ENCODE data around the gene EPS8. TPM values are rescaled to one million over a fixed set of nuclear protein-coding genes. Genes with fewer than 3 reads are reported as not detected.

Gene EPS8
- total and polyA plus RNA-seq, 7 donors: 7.9 to 16.9 (median 12.9) TPM

DNA sequence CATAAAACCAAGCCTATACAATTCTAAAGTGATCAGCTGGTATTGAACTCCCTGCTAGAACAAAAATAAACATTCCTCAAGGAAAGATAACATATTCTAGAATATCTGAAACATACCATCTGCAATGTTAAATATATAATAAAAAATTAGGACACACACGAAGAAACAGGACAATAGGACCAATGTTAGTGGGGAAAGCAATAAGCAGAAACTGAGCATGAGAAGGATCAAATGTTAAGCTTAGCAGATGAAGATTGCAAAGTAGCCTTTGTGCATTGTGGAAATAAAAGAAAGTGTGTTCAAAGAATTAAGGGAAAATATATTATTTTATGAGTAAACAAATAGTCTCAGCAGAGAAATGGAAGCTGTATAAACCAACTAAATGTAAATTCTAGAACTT is 180.8 kb downstream of the EPS8 start:
- ATAC-seq (no peak), DNase-seq (no peak)
- TF ChIP-seq, protein P1, sequence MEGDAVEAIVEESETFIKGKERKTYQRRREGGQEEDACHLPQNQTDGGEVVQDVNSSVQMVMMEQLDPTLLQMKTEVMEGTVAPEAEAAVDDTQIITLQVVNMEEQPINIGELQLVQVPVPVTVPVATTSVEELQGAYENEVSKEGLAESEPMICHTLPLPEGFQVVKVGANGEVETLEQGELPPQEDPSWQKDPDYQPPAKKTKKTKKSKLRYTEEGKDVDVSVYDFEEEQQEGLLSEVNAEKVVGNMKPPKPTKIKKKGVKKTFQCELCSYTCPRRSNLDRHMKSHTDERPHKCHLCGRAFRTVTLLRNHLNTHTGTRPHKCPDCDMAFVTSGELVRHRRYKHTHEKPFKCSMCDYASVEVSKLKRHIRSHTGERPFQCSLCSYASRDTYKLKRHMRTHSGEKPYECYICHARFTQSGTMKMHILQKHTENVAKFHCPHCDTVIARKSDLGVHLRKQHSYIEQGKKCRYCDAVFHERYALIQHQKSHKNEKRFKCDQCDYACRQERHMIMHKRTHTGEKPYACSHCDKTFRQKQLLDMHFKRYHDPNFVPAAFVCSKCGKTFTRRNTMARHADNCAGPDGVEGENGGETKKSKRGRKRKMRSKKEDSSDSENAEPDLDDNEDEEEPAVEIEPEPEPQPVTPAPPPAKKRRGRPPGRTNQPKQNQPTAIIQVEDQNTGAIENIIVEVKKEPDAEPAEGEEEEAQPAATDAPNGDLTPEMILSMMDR (IDR thresholded peaks at IDR 0.05): no peak
- Histone ChIP-seq H3K4me3 (no peak overlapping the region), H3K27ac (no peak overlapping the region), H3K36me3 (ENCODE audit: insufficient read depth in 1 of 2, low read depth in 1 of 2) (no peaks in the 10 kb centered on the region), H3K4me1 (no peaks in the 10 kb centered on the region), H3K9me3 (peaks cover 8% of the 10 kb centered on the region), H3K27me3 (ENCODE audit: insufficient read depth in 3 of 3, low read length in 2 of 3) (no peaks in the 10 kb centered on the region)
- WGBS, 3 donors: 49 to 68% (median 63%) methylated on average over 1 of the region's 1 CpG
- intact Hi-C loops (cut with DNase I): no loop called here

DNA sequence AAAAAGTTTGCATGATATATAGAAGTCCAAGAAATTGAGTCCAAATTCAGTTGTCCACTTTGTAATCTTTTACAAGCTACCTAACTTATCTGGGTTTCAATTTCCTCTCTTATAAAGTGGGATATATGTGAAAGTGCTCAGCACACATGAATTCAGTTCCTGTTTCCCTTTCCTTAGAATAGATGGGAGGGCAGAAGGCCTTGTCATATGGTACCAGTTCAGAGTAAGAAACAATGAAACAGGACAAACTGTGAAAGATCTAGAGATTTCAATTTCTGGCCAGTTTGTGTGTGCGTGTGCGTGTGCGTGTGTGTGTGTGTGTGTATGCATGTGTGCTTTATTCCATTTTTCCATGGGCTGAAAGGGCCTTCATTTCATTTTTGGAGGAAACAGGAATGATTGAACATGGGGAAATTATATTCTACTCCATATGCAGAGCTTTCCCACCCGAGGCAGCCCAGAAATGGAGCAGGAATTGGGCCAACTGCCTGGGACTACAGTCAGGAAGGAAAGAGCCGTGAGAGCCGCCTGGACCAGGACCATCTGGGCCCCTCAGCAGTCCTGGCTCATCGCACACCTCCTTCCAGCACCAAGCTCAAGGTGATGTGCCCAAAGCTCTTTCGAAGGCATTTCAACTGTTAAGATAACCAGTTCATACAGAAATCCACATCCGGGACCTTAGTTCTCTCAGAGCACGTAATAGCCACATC is 183.2 kb downstream of the EPS8 start:
- no peak overlapping the region for H3K27ac ChIP-seq
- 68 to 73% (median 73%) methylated on average over 10 of the region's 10 CpGs for WGBS, 3 donors

DNA sequence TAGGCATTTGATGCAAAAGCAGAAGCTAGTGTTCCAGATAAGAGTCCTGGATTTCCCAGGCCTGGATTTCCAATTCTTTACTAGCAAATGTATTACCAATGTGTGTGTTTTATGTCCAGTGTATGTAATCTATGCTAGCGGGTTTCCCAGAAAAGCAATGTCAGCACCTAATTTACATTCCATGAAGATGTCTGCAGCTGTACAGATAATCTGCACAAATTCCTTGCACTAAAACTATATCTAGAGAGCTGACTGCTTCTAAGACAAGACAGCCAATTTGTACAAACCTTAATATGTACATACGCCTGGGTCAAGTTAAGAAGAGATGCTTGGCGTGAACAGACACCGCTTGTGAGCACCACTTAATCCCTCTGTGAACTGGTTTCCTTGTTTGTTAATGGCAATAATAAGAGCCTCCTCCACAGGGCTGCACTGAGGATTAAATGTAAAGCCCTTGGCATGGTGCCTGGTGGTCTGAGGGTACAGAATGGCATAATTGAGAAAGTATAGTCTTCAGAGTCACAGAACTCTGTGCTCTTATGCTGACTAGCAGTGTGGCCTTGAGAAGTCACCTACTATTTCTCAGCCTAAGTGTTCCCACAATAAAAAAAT is 185.6 kb downstream of the EPS8 start:
- Histone ChIP-seq H3K4me1 (peaks cover 13% of the 10 kb centered on the region), H3K36me3 (ENCODE audit: insufficient read depth in 1 of 2, low read depth in 1 of 2) (no peaks in the 10 kb centered on the region), H3K4me3 (no peak overlapping the region), H3K27ac (no peak overlapping the region), H3K9me3 (no peaks in the 10 kb centered on the region), H3K27me3 (ENCODE audit: insufficient read depth in 3 of 3, low read length in 2 of 3) (no peaks in the 10 kb centered on the region)
- TF ChIP-seq, protein P1 (IDR thresholded peaks at IDR 0.05): no peak
- ATAC-seq: no peak
- WGBS, 3 donors: 85 to 88% (median 87%) methylated on average over 4 of the region's 4 CpGs
- no peak for DNase-seq
- intact Hi-C loops (cut with DNase I): no loop called here

More for the DNA sequence above, 183.2 kb downstream of the EPS8 start:
- TF ChIP-seq, protein P1 (IDR thresholded peaks at IDR 0.05): no peak
- H3K36me3 ChIP-seq (ENCODE audit: insufficient read depth in 1 of 2, low read depth in 1 of 2): no peaks in the 10 kb centered on the region
- no peaks in the 10 kb centered on the region for H3K27me3 ChIP-seq (ENCODE audit: insufficient read depth in 3 of 3, low read length in 2 of 3)
- H3K4me1 ChIP-seq: no peaks in the 10 kb centered on the region
- H3K4me3 ChIP-seq: no peak overlapping the region
- no peaks in the 10 kb centered on the region for H3K9me3 ChIP-seq
- intact Hi-C loops (cut with DNase I): no loop called here
- DNase-seq (no peak), ATAC-seq (no peak)

DNA sequence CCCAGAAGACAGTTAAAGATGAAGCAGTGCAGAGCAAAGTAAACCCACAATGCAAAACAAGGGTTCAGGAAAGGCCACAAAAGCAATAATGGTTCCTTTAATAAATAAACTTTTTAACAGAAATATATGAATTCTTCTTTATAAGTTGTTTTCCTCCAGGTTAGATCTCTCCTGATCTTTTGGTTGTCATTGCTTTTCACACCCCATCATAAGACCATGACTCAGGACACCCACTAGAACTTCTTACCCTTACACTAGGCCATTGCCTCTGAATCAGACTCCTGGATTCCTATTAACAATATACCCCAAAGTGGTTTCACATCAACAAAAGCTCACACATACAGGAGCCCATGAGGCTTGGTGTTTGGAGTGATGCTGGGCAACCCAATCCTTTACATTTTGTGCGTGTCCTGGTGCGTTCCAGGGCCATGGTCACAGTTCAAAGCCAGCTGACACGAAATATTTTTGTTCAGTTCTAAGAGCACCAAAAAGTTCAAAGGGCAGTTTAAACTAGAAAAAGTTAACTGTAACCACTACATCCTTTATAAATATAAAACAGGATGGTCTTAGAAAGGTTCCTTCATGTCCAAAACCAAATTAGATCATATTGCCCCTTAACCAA is 187.0 kb downstream of the EPS8 start:
- Histone ChIP-seq H3K9me3 (no peaks in the 10 kb centered on the region), H3K27ac (no peak overlapping the region), H3K4me1 (peaks cover 16% of the 10 kb centered on the region), H3K36me3 (ENCODE audit: insufficient read depth in 1 of 2, low read depth in 1 of 2) (no peaks in the 10 kb centered on the region), H3K27me3 (ENCODE audit: insufficient read depth in 3 of 3, low read length in 2 of 3) (no peaks in the 10 kb centered on the region), H3K4me3 (no peak overlapping the region)
- DNase-seq: no peak
- 92 to 96% (median 96%) methylated on average over 3 of the region's 3 CpGs for WGBS, 3 donors
- TF ChIP-seq, protein P1 (IDR thresholded peaks at IDR 0.05): no peak
- no peak for ATAC-seq
- intact Hi-C loops (cut with DNase I): no loop called here
